H1 (cell line): ENCODE data around the gene IFITM2. TPM values are rescaled to one million over a fixed set of nuclear protein-coding genes. Genes with fewer than 3 reads are reported as not detected.

ENCODE experiments used
- CTCF ChIA-PET: fragments of 300-600 bp; sonication (Branson Sonifier 250); formaldehyde crosslinking; loops from one replicate; lab custom pipeline; 2021; ENCODE audit not compliant: partially characterized antibody; lab: Charles Lee
- POLR2A ChIA-PET: fragments of 300-600 bp; sonication (Branson Sonifier 250); formaldehyde crosslinking; loops from one replicate; lab custom pipeline; 2021; ENCODE audit warnings: inconsistent platforms; ENCODE audit not compliant: partially characterized antibody; lab: Charles Lee
- DNase-seq, 2 experiments: peaks; one replicate each; pipeline versions ENCODE4 v3.0.0 to v3.0.0-alpha.2; 2010 to 2022; ENCODE audit warnings: low spot score in 2 of 2, low read depth in 1 of 2, mixed read lengths in 1 of 2
- FAIRE-seq: peaks from 2 replicates; lab custom pipeline; 2011; peaks lifted over from hg19 to GRCh38; lab: Jason Lieb, UNC
- H2AFZ ChIP-seq: 2 replicates; pipeline ENCODE4 v1.8.1; 2012; ENCODE audit warnings: low read length, inconsistent platforms
- H2AK5ac ChIP-seq: 2 replicates; pipeline ENCODE4 v1.6.1; 2013; ENCODE audit warnings: low read depth, low read length
- H2BK120ac ChIP-seq: replicated peaks from 2 replicates; pipeline ENCODE3; 2013; ENCODE audit warnings: low read depth, low read length, inconsistent platforms
- H2BK12ac ChIP-seq: 2 replicates; pipeline ENCODE4 v1.6.1; 2013; ENCODE audit warnings: low read depth, low read length
- H2BK15ac ChIP-seq: 2 replicates; pipeline ENCODE4 v1.6.1; 2013; ENCODE audit warnings: low read length
- H2BK20ac ChIP-seq: 2 replicates; pipeline ENCODE4 v1.6.1; 2013; ENCODE audit warnings: low read length
- H2BK5ac ChIP-seq: 2 replicates; pipeline ENCODE4 v1.6.1; 2013; ENCODE audit warnings: low read depth, low read length
- H3K14ac ChIP-seq: 2 replicates; pipeline ENCODE4 v1.6.1; 2013; ENCODE audit warnings: inconsistent platforms; ENCODE audit not compliant: insufficient read length
- H3K18ac ChIP-seq: 2 replicates; pipeline ENCODE4 v1.6.1; 2013; ENCODE audit warnings: low read length; ENCODE audit errors: extremely low read depth
- H3K23ac ChIP-seq: 2 replicates; pipeline ENCODE4 v1.6.1; 2013; ENCODE audit warnings: inconsistent platforms; ENCODE audit not compliant: insufficient read length
- H3K23me2 ChIP-seq: 2 replicates; pipeline ENCODE4 v1.6.1; 2013; ENCODE audit warnings: low read depth, low read length
- H3K27ac ChIP-seq: 2 replicates; pipeline ENCODE4 v1.6.1; 2011; ENCODE audit warnings: low read depth, low read length, inconsistent platforms
- H3K27me3 ChIP-seq, 4 experiments: replicated peaks in 1 of 4; 1 replicate in 1 of 4; 2 replicates in 3 of 4; pipeline versions ENCODE4 v1.6.1 to v1.8.1; 2011 to 2013; ENCODE audit warnings: low read length in 3 of 4, mild to moderate bottlenecking in 3 of 4, inconsistent platforms in 2 of 4, mixed read lengths in 2 of 4, moderate library complexity in 1 of 4; ENCODE audit not compliant: control insufficient read depth in 3 of 4, insufficient read depth in 3 of 4; ENCODE audit errors: extremely low read depth in 1 of 4
- H3K36me3 ChIP-seq, 4 experiments: 2 replicates each; pipeline versions ENCODE4 v1.6.1 to v1.8.1; 2011 to 2013; ENCODE audit warnings: mild to moderate bottlenecking in 4 of 4, low read length in 3 of 4, moderate library complexity in 2 of 4, control low read depth in 1 of 4, inconsistent platforms in 1 of 4; ENCODE audit not compliant: insufficient read depth in 4 of 4, control insufficient read depth in 2 of 4
- H3K4ac ChIP-seq: replicated peaks from 2 replicates; pipeline ENCODE3; 2013; ENCODE audit warnings: low read length, low read depth, mixed read lengths, inconsistent platforms; ENCODE audit not compliant: insufficient read length
- H3K4me1 ChIP-seq, 4 experiments: replicated peaks in 1 of 4; 1 replicate in 1 of 4; 2 replicates in 3 of 4; pipeline versions ENCODE4 v1.6.1 to v1.8.1; 2011 to 2013; ENCODE audit warnings: low read length in 3 of 4, inconsistent platforms in 2 of 4, mixed read lengths in 1 of 4; ENCODE audit not compliant: insufficient read depth in 4 of 4, control insufficient read depth in 3 of 4
- H3K4me2 ChIP-seq, 2 experiments: 2 replicates each; pipeline versions ENCODE4 v1.6.1 to v1.8.1; 2011 to 2013; ENCODE audit warnings: low read depth in 2 of 2, low read length in 2 of 2, control low read depth in 1 of 2, inconsistent platforms in 1 of 2, mild to moderate bottlenecking in 1 of 2; ENCODE audit not compliant: insufficient read depth in 1 of 2
- H3K4me3 ChIP-seq, 4 experiments: fragments of 200-600, 300-600 bp in 1 of 4; sonication (generic), shearing (Covaris generic), sonication (Bioruptor Twin) in 1 of 4; 2 replicates each; pipeline versions ENCODE4 v1.5.1 to v1.8.1; 2011 to 2016; ENCODE audit warnings: low read length in 4 of 4, low read depth in 3 of 4, control low read depth in 2 of 4, inconsistent platforms in 2 of 4, mild to moderate bottlenecking in 2 of 4, mixed read lengths in 1 of 4, moderate library complexity in 1 of 4; ENCODE audit not compliant: insufficient read depth in 2 of 4; ENCODE audit errors: extremely low read depth in 1 of 4
- H3K56ac ChIP-seq: replicated peaks from 2 replicates; pipeline ENCODE3; 2013; ENCODE audit warnings: low read depth, mild to moderate bottlenecking, mixed read lengths, low read length, inconsistent platforms; ENCODE audit not compliant: insufficient read length
- H3K79me1 ChIP-seq: 2 replicates; pipeline ENCODE4 v1.6.1; 2013; ENCODE audit warnings: low read depth, low read length, control low read depth
- H3K79me2 ChIP-seq, 2 experiments: 2 replicates each; pipeline versions ENCODE4 v1.6.1 to v1.8.1; 2012 to 2013; ENCODE audit warnings: low read length in 2 of 2, mild to moderate bottlenecking in 2 of 2, inconsistent platforms in 1 of 2; ENCODE audit not compliant: insufficient read depth in 2 of 2, control insufficient read depth in 1 of 2
- H3K9ac ChIP-seq, 4 experiments: replicated peaks in 1 of 4; 1 replicate in 1 of 4; 2 replicates in 3 of 4; pipeline versions ENCODE4 v1.6.1 to v1.8.1; 2011 to 2013; ENCODE audit warnings: low read depth in 3 of 4, low read length in 3 of 4, control low read depth in 2 of 4, mild to moderate bottlenecking in 2 of 4, moderate library complexity in 2 of 4, inconsistent platforms in 1 of 4; ENCODE audit errors: extremely low read depth in 1 of 4
- H3K9me3 ChIP-seq, 2 experiments: 2 replicates each; pipeline versions ENCODE4 v1.6.1 to v1.8.1; 2012 to 2013; ENCODE audit warnings: mild to moderate bottlenecking in 2 of 2, moderate library complexity in 2 of 2, control low read depth in 1 of 2, inconsistent platforms in 1 of 2, low read depth in 1 of 2, low read length in 1 of 2, mixed read lengths in 1 of 2; ENCODE audit not compliant: insufficient read depth in 2 of 2
- H4K20me1 ChIP-seq, 2 experiments: replicated peaks in 1 of 2; 2 replicates each; pipeline versions ENCODE3 to v1.8.1; 2011 to 2013; ENCODE audit warnings: inconsistent platforms in 2 of 2, low read length in 2 of 2, mild to moderate bottlenecking in 1 of 2; ENCODE audit not compliant: insufficient read depth in 2 of 2, control insufficient read depth in 1 of 2
- H4K5ac ChIP-seq: 2 replicates; pipeline ENCODE4 v1.6.1; 2013; ENCODE audit warnings: low read length, low read depth, mixed read lengths, inconsistent platforms; ENCODE audit not compliant: insufficient read length
- H4K8ac ChIP-seq: 2 replicates; pipeline ENCODE4 v1.8.0; 2013; ENCODE audit warnings: mild to moderate bottlenecking, moderate library complexity, low read length, inconsistent platforms; ENCODE audit not compliant: insufficient read depth; ENCODE audit errors: extremely low read depth
- H4K91ac ChIP-seq: replicated peaks from 2 replicates; pipeline ENCODE3; 2013; ENCODE audit warnings: low read length, mixed read lengths, inconsistent platforms; ENCODE audit not compliant: insufficient read length
- BACH1 ChIP-seq: IDR thresholded peaks from 2 replicates; pipeline ENCODE4 v1.6.1; 2012; ENCODE audit warnings: low read length, improper control_type of control experiment
- KDM1A ChIP-seq: fragments of 200-600, 300-600 bp; sonication (generic); IDR thresholded peaks from 2 replicates; pipeline ENCODE4 v1.7.1; 2016; ENCODE audit warnings: mild to moderate bottlenecking, low read length, borderline replicate concordance
- NRF1 ChIP-seq: IDR thresholded peaks from 2 replicates; pipeline ENCODE4 v1.6.1; 2011; ENCODE audit warnings: mild to moderate bottlenecking, low read depth, low read length, improper control_type of control experiment
- WGBS, 2 experiments: shearing (Covaris generic) in 1 of 2; methylation state at CpG; one replicate each; pipeline versions ENCODE4 v1.1.6 to v1.1.7; 2013 to 2015; ENCODE audit warnings: low lambda C conversion rate in 2 of 2, mixed read lengths in 2 of 2, inconsistent platforms in 1 of 2, low coverage in 1 of 2, missing lambda C conversion rate in 1 of 2; ENCODE audit not compliant: insufficient replicate concordance in 2 of 2, insufficient coverage in 1 of 2, insufficient read length in 1 of 2; ENCODE audit errors: extremely low coverage in 1 of 2, missing lambda C conversion rate in 1 of 2; 5-methylcytosine and 5-hydroxymethylcytosine counted together
- polyA plus RNA-seq, 7 experiments: library from polyadenylated mRNA; depleted of rRNA in 3 of 7; stranded (reverse) in 5 of 7; unstranded in 2 of 7; fragments of >200 nt in 5 of 7; fragments of 200-250 nt in 2 of 7; gene quantifications; 1 replicate in 5 of 7; 2 replicates in 1 of 7; 4 replicates in 1 of 7; pipeline versions ENCODE4 v1.2.1 to v1.2.3, GENCODE V29; 2011 to 2013; ENCODE audit warnings: missing spikeins in 2 of 7, mixed read lengths in 2 of 7
- total RNA-seq: library from RNA; stranded (reverse); fragmentation: NEBNext Ultra II Directional; extraction: Animal tissue kit (Norgen Biotek cat#: 25700); gene quantifications from 2 replicates; pipeline ENCODE4 v1.2.1, GENCODE V29; 2021

IFITM2 gene
- total and polyA plus RNA-seq, 2 of the 8 experiments (the other 6 are each of a cell fraction or from before 2014, with no cell fraction given), result 399 to 764 TPM

DNA sequence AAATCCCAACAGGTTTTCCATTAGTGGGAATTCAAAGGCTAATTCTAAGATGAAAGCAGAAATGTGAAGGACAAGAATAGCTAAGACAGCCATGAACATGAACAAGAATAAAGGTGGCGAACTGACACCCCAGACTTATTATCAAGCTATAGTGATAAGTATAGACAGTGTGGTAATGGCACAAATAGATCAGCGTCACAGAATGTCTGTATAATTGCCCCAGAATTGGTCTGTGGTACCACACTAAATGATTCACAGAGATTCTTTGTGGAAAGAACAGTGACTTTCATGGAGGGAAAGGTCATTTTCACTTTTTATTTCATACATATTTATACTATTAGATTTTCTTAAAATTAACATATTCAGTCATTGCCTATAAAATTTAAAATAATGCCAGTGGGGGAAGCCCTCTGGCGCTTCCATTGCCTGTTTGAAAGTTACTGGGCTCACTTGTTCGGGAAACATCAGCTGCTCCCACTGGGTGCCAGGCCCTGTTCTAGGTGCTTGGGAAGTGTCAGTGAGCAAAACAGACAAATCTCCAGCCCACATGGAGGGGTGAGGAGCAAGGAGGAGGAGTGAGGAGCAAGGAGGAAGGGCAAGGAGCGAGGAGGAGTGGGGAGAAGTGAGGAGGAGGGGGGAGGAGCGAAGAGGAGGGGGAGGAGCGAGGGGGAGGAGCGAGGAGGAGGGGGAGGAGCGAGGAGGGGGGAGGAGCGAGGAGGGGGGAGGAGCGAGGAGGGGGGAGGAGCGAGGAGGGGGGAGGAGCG lies 40.8 kb upstream of the IFITM2 start:
- no peaks in the 10 kb centered on the region for H4K20me1 ChIP-seq
- CTCF ChIA-PET, result interaction anchor here (0.7 to 2.5 kb wide), 8 partner anchors 9 to 101 kb away, joined by 3 to 11 read pairs (median 3); no protein-coding TSS in a partner anchor
- H4K8ac ChIP-seq, result no peak overlapping the region
- FAIRE-seq (no peak), DNase-seq (no peak)
- no peak overlapping the region for H2AK5ac ChIP-seq
- no peak overlapping the region for H3K9ac ChIP-seq
- H2BK20ac ChIP-seq, result no peak overlapping the region
- no peak overlapping the region for H2BK15ac ChIP-seq
- no peaks in the 10 kb centered on the region for H3K23me2 ChIP-seq
- no peak overlapping the region for H3K4ac ChIP-seq
- H2BK12ac ChIP-seq, result no peak overlapping the region
- H3K4me3 ChIP-seq, result no peak overlapping the region
- H3K4me1 ChIP-seq, result peaks cover 4 to 20% (median 12%) of the 10 kb centered on the region in 4 experiments
- H2BK120ac ChIP-seq, result no peak overlapping the region
- H2AFZ ChIP-seq, result no peak overlapping the region
- H3K18ac ChIP-seq, result no peak overlapping the region
- no peak overlapping the region for H3K23ac ChIP-seq
- H4K5ac ChIP-seq, result no peak overlapping the region
- no peak overlapping the region for H4K91ac ChIP-seq
- H3K27me3 ChIP-seq, result no peaks in the 10 kb centered on the region
- peaks cover 5 to 9% of the 10 kb centered on the region in 2 experiments; a peak in 3 of 4 replicates for H3K9me3 ChIP-seq
- H3K56ac ChIP-seq, result no peak overlapping the region
- H3K14ac ChIP-seq, result no peak overlapping the region
- H2BK5ac ChIP-seq, result no peak overlapping the region
- H3K36me3 ChIP-seq, result no peaks in the 10 kb centered on the region
- TF ChIP-seq NRF1 (no peak), KDM1A (no peak), BACH1 (no peak)
- no peak overlapping the region; a peak in 1 of 4 replicates for H3K4me2 ChIP-seq
- no peaks in the 10 kb centered on the region for H3K79me2 ChIP-seq
- no peak overlapping the region for H3K27ac ChIP-seq
- WGBS, 2 experiments, result 0 to 73% methylated on average over 1 to 6 of the region's 13 CpGs
- H3K79me1 ChIP-seq, result no peaks in the 10 kb centered on the region
- POLR2A ChIA-PET, result interaction anchor here (0.6 to 2.1 kb wide), 5 partner anchors 10 to 140 kb away, joined by 3 to 9 read pairs (median 4); no protein-coding TSS in a partner anchor
